ENCODE results near the gene JAKMIP1.

Gene JAKMIP1

DNA sequence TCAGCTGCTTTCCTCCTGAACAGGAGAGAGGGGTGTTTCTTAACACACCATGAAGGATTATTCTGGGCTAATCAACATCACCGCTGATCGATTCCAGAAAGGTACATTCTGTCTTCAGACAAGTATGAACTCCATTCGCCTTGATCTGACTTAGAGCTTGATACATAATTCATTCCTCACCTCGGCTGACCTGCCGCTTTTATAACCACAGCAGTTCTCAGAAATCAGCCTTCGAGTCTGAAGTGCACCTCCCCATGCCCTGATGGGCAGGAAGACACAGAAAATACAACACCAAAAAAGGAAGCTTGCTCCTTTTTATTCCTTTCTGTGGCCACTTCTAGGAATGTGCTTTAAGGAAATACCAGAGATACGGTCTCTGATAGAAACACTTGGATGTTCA lies 85.7 kb downstream of the JAKMIP1 start:
- peak; percentile 33 for DNase-seq

DNA sequence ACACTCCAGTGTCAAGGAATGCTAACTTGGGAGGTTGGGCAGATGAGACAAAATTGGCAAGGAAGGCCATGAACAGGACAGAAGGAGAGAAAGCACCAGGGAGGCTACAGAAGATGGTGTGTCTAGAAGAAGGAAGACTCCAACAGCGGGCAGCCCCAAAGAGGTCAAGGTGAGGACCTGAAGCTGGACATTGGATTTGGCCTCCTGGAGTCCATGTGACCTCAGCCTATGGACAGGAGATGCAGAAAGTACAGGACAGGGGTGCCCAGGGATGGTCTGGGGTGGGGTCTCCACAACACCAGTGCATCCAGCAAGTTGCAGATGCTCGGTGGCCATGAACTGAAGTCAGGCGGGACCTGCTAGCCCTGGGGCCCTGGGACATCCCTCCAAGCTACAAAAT lies 86.2 kb downstream of the JAKMIP1 start:
- DNase-seq = no peak

DNA sequence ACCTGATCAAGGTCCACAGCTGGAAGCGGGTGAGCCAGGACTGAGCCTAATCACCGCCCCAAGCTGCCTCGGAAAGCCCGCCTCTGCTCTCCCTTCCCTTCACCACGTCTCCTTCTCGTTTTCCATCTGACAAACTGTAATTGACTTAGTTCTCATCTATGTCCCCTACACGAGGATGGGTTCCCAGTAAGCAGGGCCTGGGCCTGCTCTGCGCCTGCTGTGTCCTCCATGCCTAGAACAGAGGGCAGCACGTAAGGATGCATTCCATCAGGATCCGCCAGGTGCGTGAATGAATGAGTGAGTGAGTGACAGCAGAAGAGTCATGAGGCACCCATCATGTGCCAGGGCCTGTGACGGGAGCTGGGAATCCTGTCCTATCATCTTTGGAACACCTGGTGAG lies 86.7 kb downstream of the JAKMIP1 start:
- peak; percentile 24 for DNase-seq

DNA sequence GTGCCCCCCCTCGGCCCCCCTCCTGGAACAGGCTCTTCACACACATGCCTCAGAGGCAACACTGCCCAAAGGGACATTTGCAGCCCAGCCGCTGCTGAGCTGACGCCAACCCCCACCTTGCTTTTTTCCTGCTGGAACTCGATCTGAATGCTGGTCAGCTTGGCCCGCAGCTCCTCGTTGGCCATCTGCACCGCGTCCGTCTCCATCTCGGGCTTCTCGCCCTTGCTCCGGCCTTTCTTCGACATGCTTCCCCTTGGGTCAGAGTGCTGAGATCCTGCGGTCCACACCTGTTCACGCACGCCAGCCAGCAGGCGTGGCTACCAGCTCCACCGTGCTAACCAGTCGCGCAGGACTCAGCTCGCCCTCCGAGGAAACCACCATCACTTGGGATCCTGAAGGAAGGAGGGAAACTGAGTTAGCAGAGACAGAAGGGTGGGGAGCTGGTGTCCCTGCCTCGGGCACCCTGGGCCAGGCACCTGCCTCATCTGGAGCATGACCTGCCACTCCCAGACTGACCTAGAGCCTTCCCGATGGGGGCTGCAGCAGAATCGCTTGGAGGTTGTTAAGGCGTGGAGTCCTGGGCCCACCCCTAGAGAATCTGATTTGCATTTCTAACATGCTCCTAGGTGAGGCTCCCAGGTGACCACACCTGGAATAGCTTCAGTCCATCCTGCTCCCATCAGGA lies 87.6 kb downstream of the JAKMIP1 start:
- peak; percentile 45 for DNase-seq

DNA sequence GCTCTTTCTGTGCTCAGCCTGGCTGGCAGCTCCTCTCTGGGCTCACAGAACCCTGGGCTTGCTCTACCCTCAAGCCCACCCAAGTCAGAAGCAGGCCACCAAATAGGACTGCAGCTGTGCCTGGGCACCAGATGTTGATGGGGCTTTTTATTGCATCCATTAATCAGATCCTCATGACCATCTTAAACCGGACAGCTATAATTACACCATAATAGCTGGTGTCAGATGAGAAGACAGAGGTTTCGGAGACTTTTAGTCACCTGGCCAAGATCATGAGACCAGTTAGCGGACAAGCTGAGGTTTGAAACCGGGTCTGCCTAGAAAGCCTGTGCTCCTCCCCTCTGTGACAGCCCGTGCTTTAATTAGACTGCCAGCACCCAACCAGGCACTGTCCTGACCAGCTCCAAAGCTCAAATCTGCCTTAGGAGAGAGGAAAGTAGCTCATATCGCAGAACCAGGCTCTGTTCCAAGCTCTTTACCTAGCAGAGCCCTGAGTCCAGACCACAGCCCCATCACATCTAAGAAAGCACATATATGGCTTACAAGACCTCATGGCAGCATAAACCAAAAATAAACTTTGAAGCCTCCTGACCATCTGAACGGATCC lies 88.9 kb downstream of the JAKMIP1 start:
- DNase-seq = peak; percentile 42

DNA sequence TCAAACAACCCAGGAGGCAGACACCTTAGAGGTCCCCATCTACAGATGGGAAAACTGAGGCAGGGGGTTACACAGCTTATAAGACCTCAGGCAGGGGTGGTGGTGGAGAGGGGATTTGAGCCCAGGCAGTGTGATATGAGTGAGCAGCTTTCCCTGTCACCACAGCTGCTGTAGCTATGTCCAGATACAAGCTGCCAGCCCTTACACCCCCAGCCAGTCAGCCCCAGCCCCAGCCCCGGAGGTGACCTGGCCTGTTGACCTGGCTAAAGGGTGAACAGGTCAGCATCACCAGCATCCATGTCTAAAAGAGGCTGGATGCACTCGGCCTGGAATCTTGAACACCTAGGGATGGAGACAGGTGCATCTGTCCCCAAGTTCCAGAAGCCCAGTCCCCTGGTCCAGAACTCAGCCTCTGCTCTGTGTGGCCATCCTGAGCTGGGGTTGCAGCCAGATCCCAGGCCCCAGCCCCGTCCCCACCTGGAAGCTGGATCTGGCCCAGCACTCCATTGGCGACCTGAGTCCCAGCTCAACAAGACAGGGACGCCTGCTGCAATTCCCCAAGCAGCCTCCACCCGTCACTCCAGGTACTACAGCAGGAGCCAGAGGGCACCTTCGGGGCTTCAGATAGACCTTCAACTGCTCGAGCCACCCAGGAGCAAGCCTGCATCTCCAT lies 89.5 kb downstream of the JAKMIP1 start:
- peak; percentile 37 for DNase-seq

DNA sequence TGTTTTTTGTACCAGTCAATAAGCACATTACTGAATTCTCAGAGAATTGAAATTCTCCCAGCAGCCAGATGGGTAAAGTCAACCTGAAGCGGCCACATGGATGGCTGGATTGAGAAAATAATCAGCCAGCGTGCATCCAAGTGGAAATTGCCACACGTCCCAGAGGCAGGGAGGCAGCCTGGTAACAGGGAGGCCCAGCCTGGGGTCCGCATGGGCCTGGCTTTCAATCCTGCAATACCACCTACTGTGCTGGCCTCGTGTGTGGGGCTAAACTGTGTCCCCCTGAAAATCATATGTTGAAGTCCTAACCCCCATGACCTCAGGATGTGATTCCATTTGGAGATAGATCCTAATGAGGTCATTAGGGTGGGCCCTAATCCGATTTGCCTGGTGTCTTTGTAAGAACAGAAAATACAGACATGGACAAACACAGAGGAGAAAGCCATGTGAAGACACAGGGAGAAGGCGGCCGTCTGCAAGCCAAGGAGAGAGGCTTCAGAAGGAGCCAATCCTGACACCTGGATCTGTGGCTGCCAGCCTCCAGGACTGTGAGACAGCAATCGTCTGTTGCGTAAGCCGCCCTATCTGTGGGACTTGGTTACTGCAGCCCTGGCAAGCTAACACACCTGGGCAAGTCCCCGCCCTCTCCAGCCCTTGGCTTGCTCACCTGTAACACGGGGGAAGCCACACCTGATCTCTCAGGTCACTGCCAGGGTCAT lies 90.3 kb downstream of the JAKMIP1 start:
- peak; percentile 51 for DNase-seq

DNA sequence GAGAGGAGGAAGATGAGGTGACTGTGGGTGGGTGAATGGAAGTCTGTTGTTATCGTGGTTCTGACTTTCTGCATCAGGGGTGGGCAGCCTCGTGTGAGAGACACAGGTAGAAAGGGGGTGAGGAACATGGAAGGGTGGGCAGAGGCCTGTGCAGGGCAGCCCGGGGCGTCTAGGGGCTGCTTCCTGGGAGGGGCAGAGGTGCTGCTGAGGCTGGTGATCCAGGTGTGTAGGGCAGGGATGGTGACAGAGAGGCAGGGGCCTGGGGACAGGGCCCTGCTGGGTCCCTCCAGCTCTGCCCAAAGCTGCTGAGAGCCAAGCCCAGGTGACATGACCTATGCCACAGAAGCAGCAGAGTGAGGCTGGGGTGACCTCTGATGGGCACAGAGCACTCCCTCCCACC lies 92.5 kb downstream of the JAKMIP1 start:
- DNase-seq = peak; percentile 24

DNA sequence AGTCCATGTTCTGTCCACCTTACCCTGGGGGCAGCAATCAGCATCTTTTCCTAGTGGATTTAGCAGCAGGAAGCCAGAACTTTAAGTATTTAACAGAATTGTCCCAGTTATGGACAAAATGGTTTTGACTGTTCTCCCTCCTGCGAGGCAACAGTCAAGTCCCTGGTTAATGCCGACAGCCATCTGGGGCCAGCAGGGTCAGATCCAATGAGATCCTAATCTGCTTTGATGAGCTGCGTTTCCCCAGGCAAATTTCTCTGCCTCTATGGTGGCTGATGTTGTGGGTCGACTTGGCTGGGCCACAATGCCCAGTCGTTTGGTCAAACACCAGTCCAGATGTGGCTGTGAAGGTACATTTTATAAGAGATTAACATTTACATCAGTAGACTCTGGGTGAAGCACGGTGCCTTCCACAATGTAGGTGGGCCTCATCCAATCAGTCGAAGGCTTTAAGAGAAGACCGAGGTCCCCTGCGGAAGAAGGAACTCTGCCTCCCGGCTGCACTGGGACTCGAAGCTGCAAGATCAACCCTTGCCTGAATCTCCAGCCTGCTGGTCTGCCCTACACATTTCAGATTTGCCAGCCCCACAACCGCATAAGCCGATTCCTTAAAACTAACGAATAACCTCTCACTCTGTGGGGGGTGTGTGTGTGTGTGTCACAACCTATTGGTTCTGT lies 93.1 kb downstream of the JAKMIP1 start:
- DNase-seq = peak; percentile 17

DNA sequence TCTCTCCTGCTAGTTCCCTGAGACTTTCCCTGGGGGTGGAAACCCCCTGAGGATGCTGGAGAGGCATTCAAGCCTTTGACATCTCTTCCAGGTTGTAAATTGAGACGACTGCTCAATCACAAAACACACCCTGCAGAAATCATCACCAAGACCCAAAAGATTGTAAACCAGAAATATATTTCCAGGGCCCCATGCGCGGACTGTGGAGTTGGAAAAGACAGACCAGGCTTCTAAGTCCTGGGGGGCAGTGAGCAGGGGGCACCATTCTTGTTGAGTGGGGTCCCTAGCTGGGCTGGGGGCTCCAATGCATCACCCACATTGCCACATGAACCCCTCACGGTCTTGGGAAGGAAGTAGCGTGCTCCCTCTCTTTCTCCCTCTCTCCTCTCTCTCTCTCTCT lies 94.2 kb downstream of the JAKMIP1 start:
- peak; percentile 21 for DNase-seq

DNA sequence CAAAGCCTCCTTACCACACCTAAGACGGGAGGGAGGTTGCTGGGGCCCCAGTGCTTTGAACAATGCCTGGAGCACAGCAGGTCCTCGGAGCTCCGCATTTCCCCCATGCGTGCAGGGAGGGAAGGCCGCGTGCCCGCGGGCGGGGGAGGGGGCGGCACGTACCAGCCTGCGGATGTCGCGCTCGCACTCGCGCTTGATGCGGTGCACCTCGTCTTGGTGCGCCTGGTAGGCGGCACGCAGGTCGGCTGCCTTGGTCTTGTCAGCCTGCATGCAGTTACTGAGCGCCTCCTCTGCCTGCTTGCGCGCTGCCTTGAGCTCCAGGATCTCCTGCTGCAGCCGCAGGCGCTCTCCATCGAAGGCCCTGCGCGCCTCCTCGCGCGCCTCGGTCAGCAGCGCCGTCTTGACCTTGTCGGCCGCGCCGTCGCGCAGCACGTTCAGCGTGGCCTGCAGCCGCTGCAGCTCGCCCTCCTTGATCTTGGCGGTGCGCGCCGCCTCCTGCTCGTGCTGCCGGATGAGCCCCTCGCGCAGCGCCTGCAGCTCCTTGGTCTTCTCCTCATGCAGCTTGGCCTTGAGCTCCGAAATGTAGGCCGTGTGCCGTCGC lies 94.9 kb downstream of the JAKMIP1 start:
- DNase-seq = no peak

DNA sequence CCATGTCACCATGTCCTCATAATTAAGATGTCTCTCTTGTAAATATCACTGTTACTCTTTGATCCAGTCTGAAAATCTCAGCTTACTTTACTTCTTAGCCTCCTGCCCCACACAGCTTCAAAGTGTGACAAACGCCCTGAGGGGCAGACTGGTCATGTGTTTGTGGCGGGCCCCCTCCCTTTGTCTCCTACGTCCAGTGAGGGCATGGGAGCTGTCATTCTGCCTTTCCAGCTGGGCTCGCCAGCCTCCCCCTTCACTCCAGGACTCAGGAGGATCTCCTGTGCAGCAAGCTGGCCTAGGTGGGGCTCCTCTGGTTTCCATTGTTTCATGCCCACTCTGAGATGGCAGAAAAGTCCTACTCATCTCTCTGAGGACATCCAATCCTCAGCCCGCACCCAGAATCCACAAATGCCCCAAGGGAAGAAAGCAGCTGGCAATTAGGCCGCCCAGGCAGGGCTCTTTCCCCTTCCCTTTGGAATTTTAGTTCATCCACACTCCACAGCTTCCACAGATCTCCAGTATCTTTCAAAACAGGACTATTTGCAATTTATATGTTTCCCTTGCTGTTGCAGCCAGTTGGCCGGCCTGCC lies 95.7 kb downstream of the JAKMIP1 start:
- DNase-seq = no peak

DNA sequence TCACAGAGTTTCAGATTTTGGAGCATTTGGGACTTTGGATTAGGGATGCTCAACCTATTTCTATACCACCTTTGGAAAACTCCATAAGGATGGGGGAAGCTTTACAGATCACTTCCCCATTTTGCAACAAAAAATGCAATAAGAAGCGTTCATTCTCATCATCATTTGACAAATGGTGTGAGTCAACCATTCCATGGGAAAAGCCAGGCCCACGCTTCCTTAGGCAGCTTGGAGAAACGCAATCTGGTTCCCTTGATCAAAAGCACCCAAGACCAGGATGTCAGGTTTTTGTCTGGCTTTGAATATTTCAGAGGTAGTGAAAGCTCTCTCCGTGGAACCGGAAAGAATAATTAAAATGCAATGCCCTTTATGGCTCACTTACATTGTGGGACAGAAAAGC lies 102.8 kb downstream of the JAKMIP1 start:
- no peak for DNase-seq

DNA sequence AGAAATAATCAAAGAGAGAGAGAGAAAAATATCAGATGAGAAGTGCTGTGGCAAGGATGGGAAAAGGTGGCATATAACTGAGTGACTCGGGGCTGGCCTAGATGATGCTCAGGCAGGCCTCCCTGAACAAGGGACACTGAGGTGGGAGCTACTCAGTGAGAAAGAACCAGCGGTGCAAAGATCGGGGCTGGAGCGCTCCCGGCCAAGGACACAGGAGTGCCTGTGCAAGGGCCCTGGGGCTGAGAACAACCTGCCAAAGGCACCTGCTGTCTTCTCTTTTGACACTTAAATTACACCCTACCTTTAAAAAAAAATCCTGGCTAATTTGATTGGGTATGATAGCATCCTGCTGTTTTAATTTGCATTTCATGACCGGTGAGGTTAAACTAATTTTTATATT lies 104.5 kb downstream of the JAKMIP1 start:
- DNase-seq = peak; percentile 21

DNA sequence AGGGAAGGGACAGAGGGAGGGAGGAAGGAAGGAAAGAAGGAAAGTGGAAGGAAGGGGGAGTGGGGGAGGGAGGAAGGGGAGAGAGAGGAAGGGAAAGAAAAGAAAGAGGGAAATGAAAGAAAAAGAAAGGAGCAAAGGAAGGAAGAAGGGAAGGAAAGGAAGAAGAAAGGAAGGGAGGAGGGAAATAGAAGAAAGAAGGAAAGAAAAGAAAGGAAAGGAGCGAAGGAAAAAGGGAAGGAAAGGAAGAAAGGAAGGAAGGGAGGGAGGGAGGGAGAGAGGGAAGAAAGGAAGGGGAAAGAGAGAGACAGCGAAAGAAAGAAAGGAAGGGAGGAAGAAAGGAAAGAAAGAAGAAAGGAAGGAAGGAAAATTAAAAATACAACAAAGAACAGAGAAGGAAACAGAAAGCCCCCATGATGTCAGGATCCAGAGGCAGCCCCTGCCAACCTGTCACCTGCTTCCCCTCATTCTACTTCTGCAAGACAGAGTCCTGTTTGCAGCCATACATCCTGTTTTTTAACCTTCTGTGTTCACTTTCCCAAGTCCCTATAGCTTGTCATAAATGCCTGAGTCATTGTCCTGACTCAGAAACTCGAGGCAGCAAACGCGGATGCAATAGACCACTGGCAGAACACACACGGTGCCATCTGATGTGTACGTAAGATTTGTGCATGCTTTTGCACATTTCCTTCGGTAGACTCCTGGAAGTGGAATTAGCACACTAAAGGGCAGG lies 105.2 kb downstream of the JAKMIP1 start:
- peak; percentile 30 for DNase-seq

DNA sequence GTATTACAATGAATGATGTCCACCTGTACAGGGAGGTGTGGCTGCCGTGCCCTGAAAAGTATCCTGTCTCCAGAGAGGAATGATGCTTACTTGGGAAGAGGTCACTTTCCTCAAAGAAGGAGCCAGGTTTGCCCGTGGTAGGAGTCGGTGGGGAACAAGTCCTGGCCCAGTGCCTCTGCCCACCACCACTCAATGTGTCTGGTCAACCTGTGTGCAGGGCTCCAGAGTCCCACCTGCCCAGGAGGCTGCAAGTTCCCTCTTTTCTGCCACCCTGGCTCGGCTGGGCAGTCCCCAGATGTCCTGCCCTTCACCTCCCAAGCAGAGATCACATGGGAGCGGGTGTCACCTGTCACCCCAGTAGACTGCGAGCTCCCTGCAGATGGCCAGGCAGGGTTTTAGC lies 106.7 kb downstream of the JAKMIP1 start:
- peak; percentile 24 for DNase-seq

DNA sequence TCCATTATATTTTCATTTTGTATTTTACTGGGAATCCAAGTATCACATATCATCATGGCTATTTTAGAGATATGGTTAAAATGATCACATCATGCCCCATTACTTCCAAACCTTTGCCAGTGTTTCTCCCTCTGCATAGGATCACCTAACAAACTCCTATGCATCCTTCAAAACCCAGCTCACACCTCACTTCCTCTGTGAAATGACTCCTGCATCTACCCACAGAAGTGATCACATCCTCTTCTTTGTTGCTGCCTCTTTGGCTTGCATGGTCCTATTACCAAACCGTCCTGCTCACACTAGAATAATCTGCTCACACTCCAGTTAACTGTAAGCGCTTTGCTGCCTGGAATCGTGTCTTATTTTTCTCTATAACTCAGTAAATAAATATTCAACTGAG lies 107.4 kb downstream of the JAKMIP1 start:
- DNase-seq = no peak

DNA sequence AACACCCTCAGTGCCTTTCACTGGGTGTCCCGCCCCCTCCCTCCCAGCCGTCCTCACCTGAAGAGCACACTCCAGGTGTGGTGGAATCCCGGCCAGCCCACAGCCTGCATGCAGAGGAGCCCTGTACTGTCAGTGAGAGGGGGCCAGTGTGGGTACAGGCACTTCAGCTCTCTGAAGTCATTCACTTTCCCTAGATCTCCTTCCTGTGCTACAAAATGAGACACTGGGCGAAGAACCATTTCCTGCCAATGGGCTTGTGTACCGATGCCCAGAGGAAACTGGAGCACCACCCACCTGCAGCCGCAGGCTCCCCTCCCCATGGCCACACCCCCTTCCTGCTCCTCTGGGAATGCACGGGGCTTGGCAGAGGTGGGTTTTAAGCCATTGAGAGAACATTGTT lies 108.2 kb downstream of the JAKMIP1 start:
- peak; percentile 38 for DNase-seq

DNA sequence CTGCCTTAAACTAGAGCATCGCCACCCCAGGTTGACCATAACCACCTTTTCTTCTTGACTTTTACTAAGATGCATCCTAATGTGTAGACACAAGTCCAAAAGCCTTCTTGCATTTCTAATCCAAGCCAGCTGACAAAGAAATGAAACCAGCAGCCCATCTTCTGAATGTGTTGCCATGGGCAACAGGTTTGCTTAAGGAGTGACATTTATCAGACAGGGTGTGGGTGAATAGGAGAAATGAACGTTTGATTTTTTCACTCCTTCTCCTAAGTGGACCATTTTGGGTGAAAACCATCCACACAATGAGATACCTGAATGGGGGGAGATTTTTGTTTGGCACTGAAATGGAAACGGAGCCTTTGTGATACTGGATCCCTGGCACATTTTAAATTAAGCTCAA lies 109.4 kb downstream of the JAKMIP1 start:
- DNase-seq = no peak

DNA sequence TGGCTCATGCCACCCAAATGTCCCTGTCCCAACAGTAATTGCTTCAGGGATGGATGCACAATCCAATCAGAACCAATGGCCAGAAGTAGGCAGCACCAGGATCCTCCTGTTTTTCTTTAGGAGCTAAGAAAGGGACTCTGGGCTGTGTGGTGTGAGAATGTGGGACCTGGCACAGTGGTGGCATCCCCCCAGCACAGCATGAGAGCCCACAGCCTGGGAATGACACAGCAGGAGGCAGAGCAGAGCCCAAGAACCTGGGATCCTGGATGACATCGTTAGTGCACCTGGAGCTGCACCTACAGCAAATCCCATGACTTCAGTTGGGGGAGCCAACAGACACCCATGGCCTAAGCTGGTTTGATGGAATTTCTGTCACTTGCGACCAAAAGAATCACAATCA lies 111.4 kb downstream of the JAKMIP1 start:
- peak; percentile 7 for DNase-seq

DNA sequence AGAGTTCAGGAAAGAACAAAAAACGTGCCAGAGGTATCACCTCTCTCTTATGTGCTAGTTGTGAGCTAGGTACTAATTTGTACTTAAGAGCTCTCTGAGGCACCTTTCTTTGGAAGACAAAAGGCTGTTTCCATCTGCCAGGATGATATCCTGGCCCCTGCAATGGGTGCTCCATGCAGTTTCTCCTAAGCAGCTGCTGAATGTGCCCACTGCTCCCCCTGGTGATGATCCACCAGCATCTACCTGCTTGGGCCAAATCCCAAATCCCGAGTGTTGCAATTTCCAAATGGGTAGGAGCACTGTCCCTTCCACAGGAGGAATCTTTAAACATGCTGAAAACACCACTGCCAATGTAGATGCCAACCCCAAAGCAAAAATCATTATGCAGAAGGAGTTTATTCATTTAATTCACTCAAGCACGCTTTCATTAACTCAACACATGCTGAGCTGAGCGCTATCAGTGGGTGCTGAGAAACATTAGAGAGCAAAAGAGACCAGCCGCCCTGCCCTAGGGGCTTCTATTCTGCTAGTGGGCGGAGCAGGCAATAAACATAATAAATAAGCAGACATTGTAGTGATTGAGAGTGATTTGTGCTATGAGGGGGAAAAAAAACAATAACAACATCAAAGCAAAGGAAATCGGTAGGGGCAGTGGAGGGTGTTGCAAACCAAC lies 112.5 kb downstream of the JAKMIP1 start:
- DNase-seq = peak; percentile 4
